ENCODE results near the gene NPAS3.

- no peak for TF ChIP-seq POLR2A (IDR thresholded peaks at IDR 0.05)
- TF ChIP-seq CTCF (IDR thresholded peaks at IDR 0.05), result no peak
- TF ChIP-seq EP300 (IDR thresholded peaks at IDR 0.05), result no peak
These were observed 875.3 kb downstream of the NPAS3 start for GRCh38 chr14:33814010-33814409.

Measured in tibial nerve (tissue), 4 donors.